H9 (cell line): ENCODE results near the gene CD151. TPM values are rescaled to one million over a fixed set of nuclear protein-coding genes. Genes with fewer than 3 reads are reported as not detected.

Experiments used
- DNase-seq: peaks from one replicate; pipeline ENCODE4 v3.0.0-alpha.2; 2017
- H2AFZ ChIP-seq: one replicate; pipeline ENCODE4 v1.6.1; 2013; ENCODE audit warnings: mild to moderate bottlenecking, low read length, control low read depth, moderate library complexity
- H2AK5ac ChIP-seq: 2 replicates; pipeline ENCODE4 v1.6.1; 2013; ENCODE audit warnings: low read length, control low read depth, mixed read lengths; ENCODE audit not compliant: insufficient read length
- H2BK120ac ChIP-seq: one replicate; pipeline ENCODE4 v1.6.1; 2013; ENCODE audit warnings: low read depth, mild to moderate bottlenecking, low read length, control low read depth, inconsistent platforms; ENCODE audit not compliant: poor library complexity, severe bottlenecking
- H2BK12ac ChIP-seq: 2 replicates; pipeline ENCODE4 v1.6.1; 2013; ENCODE audit warnings: low read length, control low read depth, mixed read lengths, low read depth; ENCODE audit not compliant: insufficient read length
- H2BK15ac ChIP-seq: 2 replicates; pipeline ENCODE4 v1.6.1; 2013; ENCODE audit warnings: low read depth, low read length, control low read depth
- H2BK20ac ChIP-seq: one replicate; pipeline ENCODE4 v1.6.1; 2013; ENCODE audit warnings: low read depth, mild to moderate bottlenecking, low read length, control low read depth, inconsistent platforms; ENCODE audit not compliant: poor library complexity, severe bottlenecking
- H2BK5ac ChIP-seq: 2 replicates; pipeline ENCODE4 v1.6.1; 2013; ENCODE audit warnings: low read length, control low read depth, mixed read lengths; ENCODE audit not compliant: insufficient read length
- H3K14ac ChIP-seq: 2 replicates; pipeline ENCODE4 v1.6.1; 2013; ENCODE audit warnings: low read length, control low read depth; ENCODE audit not compliant: insufficient read depth
- H3K18ac ChIP-seq: 2 replicates; pipeline ENCODE4 v1.6.1; 2013; ENCODE audit warnings: low read depth, mild to moderate bottlenecking, mixed read lengths, low read length, control low read depth; ENCODE audit not compliant: insufficient read length
- H3K23ac ChIP-seq: 2 replicates; pipeline ENCODE4 v1.6.1; 2013; ENCODE audit warnings: low read length, control low read depth, mixed read lengths, low read depth; ENCODE audit not compliant: insufficient read length
- H3K23me2 ChIP-seq: 2 replicates; pipeline ENCODE4 v1.6.1; 2013; ENCODE audit warnings: low read depth, mild to moderate bottlenecking, mixed read lengths, low read length, control low read depth; ENCODE audit not compliant: insufficient read length, poor library complexity, severe bottlenecking
- H3K27ac ChIP-seq: 2 replicates; pipeline ENCODE4 v1.5.1; 2013; ENCODE audit warnings: low read length, control low read depth, mixed read lengths, low read depth; ENCODE audit not compliant: insufficient read length
- H3K27me3 ChIP-seq: 2 replicates; pipeline ENCODE4 v1.6.1; 2013; ENCODE audit warnings: low read length, control low read depth, inconsistent platforms; ENCODE audit not compliant: insufficient read depth
- H3K4ac ChIP-seq: 2 replicates; pipeline ENCODE4 v1.6.1; 2013; ENCODE audit warnings: low read depth, mild to moderate bottlenecking, control low read depth, inconsistent platforms, low read length, moderate library complexity
- H3K4me1 ChIP-seq: 2 replicates; pipeline ENCODE4 v1.6.1; 2013; ENCODE audit warnings: low read length, control low read depth, inconsistent platforms; ENCODE audit not compliant: insufficient read depth
- H3K4me2 ChIP-seq: 2 replicates; pipeline ENCODE4 v1.6.1; 2013; ENCODE audit warnings: low read length, control low read depth, mixed read lengths; ENCODE audit not compliant: insufficient read length, insufficient read depth
- H3K56ac ChIP-seq: 2 replicates; pipeline ENCODE4 v1.6.1; 2013; ENCODE audit warnings: low read depth, mild to moderate bottlenecking, mixed read lengths, low read length, control low read depth; ENCODE audit not compliant: insufficient read length
- H3K79me1 ChIP-seq: 2 replicates; pipeline ENCODE4 v1.6.1; 2013; ENCODE audit warnings: low read depth, mild to moderate bottlenecking, moderate library complexity, low read length, control low read depth, inconsistent platforms; ENCODE audit not compliant: insufficient read depth, poor library complexity, severe bottlenecking
- H3K79me2 ChIP-seq: 2 replicates; pipeline ENCODE4 v1.6.1; 2013; ENCODE audit warnings: low read length, control low read depth, inconsistent platforms; ENCODE audit not compliant: insufficient read depth
- H3K9ac ChIP-seq: 2 replicates; pipeline ENCODE4 v1.6.1; 2013; ENCODE audit warnings: low read length, control low read depth, mixed read lengths; ENCODE audit not compliant: insufficient read length; ENCODE audit errors: extremely low read depth
- H3K9me3 ChIP-seq: one replicate; pipeline ENCODE4 v1.6.1; 2013; ENCODE audit warnings: low read depth, low read length, inconsistent platforms; ENCODE audit not compliant: control insufficient read depth
- H3T11ph ChIP-seq: one replicate; pipeline ENCODE4 v1.6.1; 2013; ENCODE audit warnings: mild to moderate bottlenecking, low read length, control low read depth, inconsistent platforms
- H4K20me1 ChIP-seq: one replicate; pipeline ENCODE4 v1.6.1; 2013; ENCODE audit not compliant: control insufficient read depth, insufficient read length, insufficient read depth
- H4K5ac ChIP-seq: 2 replicates; pipeline ENCODE4 v1.6.1; 2013; ENCODE audit warnings: low read depth, mild to moderate bottlenecking, mixed read lengths, low read length, control low read depth; ENCODE audit not compliant: insufficient read length
- H4K8ac ChIP-seq: replicated peaks from 2 replicates; pipeline ENCODE4 v1.6.1; 2013; ENCODE audit warnings: low read length, control low read depth, mixed read lengths, low read depth; ENCODE audit not compliant: insufficient read length
- H4K91ac ChIP-seq: 2 replicates; pipeline ENCODE4 v1.6.1; 2013; ENCODE audit warnings: low read depth, mild to moderate bottlenecking, moderate library complexity, mixed read lengths, low read length, control low read depth; ENCODE audit not compliant: insufficient read length
- H3K27ac Mint-ChIP-seq, 3 experiments: 2 replicates in 2 of 3; 3 replicates in 1 of 3; pipeline ENCODE4 v1.8.0; 2020 to 2021; ENCODE audit warnings: mixed read lengths in 3 of 3, mild to moderate bottlenecking in 1 of 3, moderate library complexity in 1 of 3
- H3K27me3 Mint-ChIP-seq: 2 replicates; pipeline ENCODE4 v1.8.0; 2021; ENCODE audit warnings: low read depth, mild to moderate bottlenecking, moderate library complexity, mixed read lengths
- H3K36me3 Mint-ChIP-seq, 3 experiments: 2 replicates in 2 of 3; 3 replicates in 1 of 3; pipeline ENCODE4 v1.8.0; 2020 to 2021; ENCODE audit warnings: low read depth in 3 of 3, mixed read lengths in 3 of 3; ENCODE audit not compliant: insufficient read depth in 1 of 3
- H3K4me1 Mint-ChIP-seq, 2 experiments: 2 replicates each; pipeline ENCODE4 v1.8.0; 2020; ENCODE audit warnings: mixed read lengths in 2 of 2
- H3K4me3 Mint-ChIP-seq, 2 experiments: 2 replicates in 1 of 2; 3 replicates in 1 of 2; pipeline ENCODE4 v1.8.0; 2020 to 2021; ENCODE audit warnings: mild to moderate bottlenecking in 2 of 2, mixed read lengths in 2 of 2, moderate library complexity in 1 of 2
- H3K9me3 Mint-ChIP-seq, 2 experiments: 2 replicates in 1 of 2; 3 replicates in 1 of 2; pipeline ENCODE4 v1.8.0; 2020; ENCODE audit warnings: mild to moderate bottlenecking in 2 of 2, mixed read lengths in 2 of 2, moderate library complexity in 1 of 2
- CTCF ChIP-seq: fragments of 200-600 bp; sonication (generic); conservative IDR thresholded peaks from 3 replicates; pipeline ENCODE4 v1.8.0; 2021; ENCODE audit warnings: antibody characterized with exemption, mild to moderate bottlenecking
- WGBS: extraction: QIAGEN DNeasy Blood & Tissue Kit; methylation state at CpG from one replicate; pipeline ENCODE4 v1.1.7; 2013; ENCODE audit warnings: missing lambda C conversion rate, low lambda C conversion rate, mixed read lengths; ENCODE audit not compliant: insufficient read length; ENCODE audit errors: extremely low coverage; 5-methylcytosine and 5-hydroxymethylcytosine counted together
- total RNA-seq: library from RNA; stranded (reverse); gene quantifications from 2 replicates; pipeline ENCODE4 v1.2.1, GENCODE V29; 2021

Gene CD151
- total RNA-seq, 1 experiment from 2014 or later: 138 TPM

GRCh38 chr11:802693-803466 is 29.9 kb upstream of the CD151 start:
- H3K4me2 ChIP-seq: no peak overlapping the region
- no peak for DNase-seq
- H3K4me3 Mint-ChIP-seq: no peak overlapping the region

More at GRCh38 chr11:802693-803466, 29.9 kb upstream of the CD151 start:
- Histone ChIP-seq H3K23ac (no peak overlapping the region), H2BK5ac (no peak overlapping the region), H2BK12ac (no peak overlapping the region), H3K79me2 (no peaks in the 10 kb centered on the region), H3K79me1 (no peaks in the 10 kb centered on the region), H2AFZ (no peak overlapping the region), H3K9ac (no peak overlapping the region), H3K27me3 (no peaks in the 10 kb centered on the region), H3K56ac (no peak overlapping the region), H2BK15ac (no peak overlapping the region), H4K91ac (no peak overlapping the region), H4K8ac (no peak overlapping the region), H3K9me3 (no peaks in the 10 kb centered on the region), H3K23me2 (peaks cover 7% of the 10 kb centered on the region), H3K14ac (no peak overlapping the region), H3K4me1 (no peaks in the 10 kb centered on the region), H3K27ac (no peak overlapping the region), H4K20me1 (no peaks in the 10 kb centered on the region), H3T11ph (no peak overlapping the region), H4K5ac (no peak overlapping the region), H3K18ac (no peak overlapping the region), H3K4ac (no peak overlapping the region), H2BK20ac (no peak overlapping the region), H2BK120ac (no peak overlapping the region), H2AK5ac (no peak overlapping the region)
- no peaks in the 10 kb centered on the region for H3K9me3 Mint-ChIP-seq
- H3K27ac Mint-ChIP-seq: peak overlapping the region in 1 of 3 experiments; percentile 35; a peak in 1 of 7 replicates
- TF ChIP-seq CTCF: no peak
- H3K4me1 Mint-ChIP-seq: peaks cover 7 to 11% of the 10 kb centered on the region in 2 experiments
- peaks cover under 1 to 8% (median 8%) of the 10 kb centered on the region in 3 experiments; a peak in 5 of 7 replicates for H3K36me3 Mint-ChIP-seq
- no peaks in the 10 kb centered on the region for H3K27me3 Mint-ChIP-seq
- no CpG with 5 or more reads among the region's 28 CpGs for WGBS
